ENCODE measurements around the gene ANTXR1. TPM values are rescaled to one million over a fixed set of nuclear protein-coding genes. Genes with fewer than 3 reads are reported as not detected.

The ANTXR1 gene
- total RNA-seq, 2 donors from 2014 or later: 48.3 to 54.5 TPM

- H3K27ac ChIP-seq (ENCODE audit: low read depth, low read length): no peak overlapping the region
- H3K27me3 ChIP-seq (ENCODE audit: control insufficient read depth, insufficient read depth, low read length, poor library complexity, severe bottlenecking): no peaks in the 10 kb centered on the region
- H3K9ac ChIP-seq (ENCODE audit: extremely low read depth, low read length, poor library complexity, severe bottlenecking): no peak overlapping the region
- Mint-ChIP-seq H3K27ac (no peak overlapping the region), H3K36me3 (ENCODE audit: low read depth) (peaks cover 15% of the 10 kb centered on the region), H3K4me1 (peaks cover 8% of the 10 kb centered on the region), H3K9me3 (no peaks in the 10 kb centered on the region), H3K27me3 (ENCODE audit: insufficient read depth) (no peaks in the 10 kb centered on the region), H3K4me3 (no peak overlapping the region)
- TF ChIP-seq, protein P1, sequence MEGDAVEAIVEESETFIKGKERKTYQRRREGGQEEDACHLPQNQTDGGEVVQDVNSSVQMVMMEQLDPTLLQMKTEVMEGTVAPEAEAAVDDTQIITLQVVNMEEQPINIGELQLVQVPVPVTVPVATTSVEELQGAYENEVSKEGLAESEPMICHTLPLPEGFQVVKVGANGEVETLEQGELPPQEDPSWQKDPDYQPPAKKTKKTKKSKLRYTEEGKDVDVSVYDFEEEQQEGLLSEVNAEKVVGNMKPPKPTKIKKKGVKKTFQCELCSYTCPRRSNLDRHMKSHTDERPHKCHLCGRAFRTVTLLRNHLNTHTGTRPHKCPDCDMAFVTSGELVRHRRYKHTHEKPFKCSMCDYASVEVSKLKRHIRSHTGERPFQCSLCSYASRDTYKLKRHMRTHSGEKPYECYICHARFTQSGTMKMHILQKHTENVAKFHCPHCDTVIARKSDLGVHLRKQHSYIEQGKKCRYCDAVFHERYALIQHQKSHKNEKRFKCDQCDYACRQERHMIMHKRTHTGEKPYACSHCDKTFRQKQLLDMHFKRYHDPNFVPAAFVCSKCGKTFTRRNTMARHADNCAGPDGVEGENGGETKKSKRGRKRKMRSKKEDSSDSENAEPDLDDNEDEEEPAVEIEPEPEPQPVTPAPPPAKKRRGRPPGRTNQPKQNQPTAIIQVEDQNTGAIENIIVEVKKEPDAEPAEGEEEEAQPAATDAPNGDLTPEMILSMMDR (conservative IDR thresholded peaks at IDR 0.05): no peak
- H3K9me3 ChIP-seq (ENCODE audit: control insufficient read depth, low read length): no peaks in the 10 kb centered on the region
- DNase-seq: no peak
- H3K4me3 ChIP-seq (ENCODE audit: low read length): no peak overlapping the region
- H3K36me3 ChIP-seq (ENCODE audit: control insufficient read depth, insufficient read depth, low read length): no peaks in the 10 kb centered on the region
- no peaks in the 10 kb centered on the region for H3K4me1 ChIP-seq (ENCODE audit: control insufficient read depth, insufficient read depth, low read length)
- 90 to 91% methylated on average over 1 of the region's 1 CpG for WGBS, 2 experiments (ENCODE audit: insufficient coverage in 1 of 2, insufficient read length in 1 of 2)
Observed at GRCh38 chr2:69089998-69090397, 77.0 kb downstream of the ANTXR1 start.

DNA sequence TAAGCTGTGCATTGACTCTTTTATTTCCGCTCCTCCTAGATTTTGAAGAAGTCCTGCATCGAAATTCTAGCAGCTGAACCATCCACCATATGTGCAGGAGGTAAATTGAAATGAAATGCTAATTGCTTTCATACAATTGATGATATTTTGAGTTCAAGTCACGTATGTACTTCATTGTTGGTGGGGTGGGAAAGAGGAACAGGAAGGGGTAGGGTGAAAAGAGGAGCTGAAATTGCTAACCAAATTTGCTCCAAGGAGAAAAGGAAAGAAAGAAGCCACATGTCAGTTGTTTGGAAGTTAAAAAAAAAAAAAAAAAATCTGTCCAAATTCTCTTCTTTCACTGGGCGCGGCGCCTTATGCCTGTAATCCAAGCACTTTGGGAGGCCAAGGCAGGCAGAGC lies 77.8 kb downstream of the ANTXR1 start:
- H3K4me1 Mint-ChIP-seq: peaks cover 8% of the 10 kb centered on the region
- no peak overlapping the region for H3K4me3 Mint-ChIP-seq
- Histone ChIP-seq H3K27me3 (ENCODE audit: control insufficient read depth, insufficient read depth, low read length, poor library complexity, severe bottlenecking) (no peaks in the 10 kb centered on the region), H3K36me3 (ENCODE audit: control insufficient read depth, insufficient read depth, low read length) (no peaks in the 10 kb centered on the region), H3K9me3 (ENCODE audit: control insufficient read depth, low read length) (no peaks in the 10 kb centered on the region), H3K4me1 (ENCODE audit: control insufficient read depth, insufficient read depth, low read length) (no peaks in the 10 kb centered on the region), H3K9ac (ENCODE audit: extremely low read depth, low read length, poor library complexity, severe bottlenecking) (no peak overlapping the region), H3K27ac (ENCODE audit: low read depth, low read length) (no peak overlapping the region), H3K4me3 (ENCODE audit: low read length) (no peak overlapping the region)
- TF ChIP-seq, protein P1 (conservative IDR thresholded peaks at IDR 0.05): no peak
- H3K9me3 Mint-ChIP-seq: no peaks in the 10 kb centered on the region
- no peak for DNase-seq
- H3K27ac Mint-ChIP-seq: no peak overlapping the region
- 99 to 100% methylated on average over 2 to 6 of the region's 6 CpGs for WGBS, 2 experiments (ENCODE audit: insufficient coverage in 1 of 2, insufficient read length in 1 of 2)
- no peaks in the 10 kb centered on the region for H3K27me3 Mint-ChIP-seq (ENCODE audit: insufficient read depth)
- peaks cover 22% of the 10 kb centered on the region for H3K36me3 Mint-ChIP-seq (ENCODE audit: low read depth)

DNA sequence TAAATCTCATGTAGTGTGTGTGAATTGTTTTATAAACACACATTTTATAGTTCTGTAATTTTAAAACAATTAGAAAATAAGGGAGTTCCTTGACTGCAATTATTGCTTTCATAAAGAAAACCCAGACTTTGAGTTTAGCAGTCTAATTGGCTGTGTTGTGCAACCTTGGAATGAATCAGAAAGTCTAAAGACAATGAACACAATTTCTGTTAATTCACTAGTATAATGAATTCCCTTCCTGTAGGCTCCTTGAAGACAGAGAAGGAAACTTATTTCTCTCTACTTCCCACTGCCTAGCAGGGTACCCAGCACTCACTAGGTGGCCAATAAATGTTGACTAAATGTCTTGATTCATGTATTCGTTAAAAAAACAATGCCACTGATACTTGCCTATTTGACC lies 79.9 kb downstream of the ANTXR1 start:
- DNase-seq: no peak
- Mint-ChIP-seq H3K36me3 (ENCODE audit: low read depth) (peaks cover 22% of the 10 kb centered on the region), H3K9me3 (no peaks in the 10 kb centered on the region), H3K4me3 (no peak overlapping the region), H3K4me1 (peaks cover under 1% of the 10 kb centered on the region), H3K27me3 (ENCODE audit: insufficient read depth) (no peaks in the 10 kb centered on the region), H3K27ac (no peak overlapping the region)
- H3K9ac ChIP-seq (ENCODE audit: extremely low read depth, low read length, poor library complexity, severe bottlenecking): no peak overlapping the region
- WGBS, 2 experiments (ENCODE audit: insufficient coverage in 1 of 2, insufficient read length in 1 of 2): 88 to 100% methylated on average over 1 of the region's 1 CpG
- no peaks in the 10 kb centered on the region for H3K36me3 ChIP-seq (ENCODE audit: control insufficient read depth, insufficient read depth, low read length)
- no peak overlapping the region for H3K27ac ChIP-seq (ENCODE audit: low read depth, low read length)
- H3K27me3 ChIP-seq (ENCODE audit: control insufficient read depth, insufficient read depth, low read length, poor library complexity, severe bottlenecking): no peaks in the 10 kb centered on the region
- no peak overlapping the region for H3K4me3 ChIP-seq (ENCODE audit: low read length)
- TF ChIP-seq, protein P1 (conservative IDR thresholded peaks at IDR 0.05): no peak
- no peaks in the 10 kb centered on the region for H3K9me3 ChIP-seq (ENCODE audit: control insufficient read depth, low read length)
- H3K4me1 ChIP-seq (ENCODE audit: control insufficient read depth, insufficient read depth, low read length): no peaks in the 10 kb centered on the region
